HEK293 (cell line): ENCODE data around the gene CABCOCO1.

ENCODE experiments used
- CTCF ChIA-PET: fragments of 350-600 bp; formaldehyde crosslinking; extraction: SDS; loops from one replicate; lab custom pipeline; 2021; ENCODE audit warnings: antibody characterized with exemption; lab: Yijun Ruan, JAX
- POLR2A ChIA-PET: fragments of 300-600 bp; formaldehyde crosslinking; extraction: SDS; loops from one replicate; lab custom pipeline; 2020; ENCODE audit warnings: antibody characterized with exemption, inconsistent platforms; lab: Yijun Ruan, JAX
- H3K27ac ChIP-seq: fragments of 200-500 bp; sonication (Bioruptor generic); 2 replicates; pipeline ENCODE4 v1.5.1; 2014; ENCODE audit warnings: low read depth, low read length, control low read depth, inconsistent platforms; ENCODE audit errors: extremely low read depth
- H3K36me3 ChIP-seq, 2 experiments: fragments of 200-500 bp in 1 of 2; sonication (Bioruptor generic) in 1 of 2; 1 replicate in 1 of 2; 2 replicates in 1 of 2; pipeline ENCODE4 v1.5.1; 2014 to 2017; ENCODE audit warnings: inconsistent platforms in 2 of 2, low read length in 2 of 2; ENCODE audit not compliant: control insufficient read depth in 2 of 2, insufficient read depth in 1 of 2
- H3K4me1 ChIP-seq: fragments of 200-500 bp; sonication (Bioruptor generic); 2 replicates; pipeline ENCODE4 v1.5.1; 2014; ENCODE audit warnings: mild to moderate bottlenecking, low read length, inconsistent platforms; ENCODE audit not compliant: control insufficient read depth, insufficient read depth
- H3K4me3 ChIP-seq: 2 replicates; pipeline ENCODE4 v1.5.1; 2011; ENCODE audit warnings: low read depth, mild to moderate bottlenecking, control low read depth, low read length, moderate library complexity
- H3K9me3 ChIP-seq: fragments of 200-500 bp; sonication (Bioruptor generic); 2 replicates; pipeline ENCODE4 v1.5.1; 2014; ENCODE audit warnings: low read depth, low read length, inconsistent platforms; ENCODE audit not compliant: control insufficient read depth, insufficient read depth
- GLIS1 ChIP-seq: fragments of 450-650 bp; formaldehyde crosslinking; IDR thresholded peaks from 2 replicates; pipeline ENCODE4 v1.5.1; 2016; ENCODE audit warnings: missing biosample characterization, missing genetic modification characterization
- HOXD13 ChIP-seq: sonication (generic); formaldehyde crosslinking; IDR thresholded peaks from 2 replicates; pipeline ENCODE4 v1.8.0; 2022; ENCODE audit warnings: missing genetic modification reagents, borderline replicate concordance
- RBAK ChIP-seq: fragments of 450-650 bp; formaldehyde crosslinking; IDR thresholded peaks from 2 replicates; pipeline ENCODE4 v1.5.1; 2016; ENCODE audit warnings: missing biosample characterization, missing genetic modification characterization
- YY2 ChIP-seq: fragments of 450-650 bp; formaldehyde crosslinking; IDR thresholded peaks from 2 replicates; pipeline ENCODE4 v1.5.1; 2016; ENCODE audit warnings: missing biosample characterization, missing genetic modification characterization
- ZEB2 ChIP-seq: fragments of 450-650 bp; formaldehyde crosslinking; IDR thresholded peaks from 2 replicates; pipeline ENCODE4 v1.5.1; 2016; ENCODE audit warnings: missing biosample characterization, missing genetic modification characterization
- ZFP3 ChIP-seq: fragments of 450-650 bp; formaldehyde crosslinking; IDR thresholded peaks from 2 replicates; pipeline ENCODE4 v1.5.1; 2016; ENCODE audit warnings: low read depth, missing biosample characterization, missing genetic modification characterization
- ZNF157 ChIP-seq: fragments of 450-650 bp; formaldehyde crosslinking; IDR thresholded peaks from 2 replicates; pipeline ENCODE4 v1.5.1; 2016; ENCODE audit warnings: missing biosample characterization, missing genetic modification characterization
- ZNF223 ChIP-seq: fragments of 450-650 bp; formaldehyde crosslinking; IDR thresholded peaks from 2 replicates; pipeline ENCODE4 v1.5.1; 2016; ENCODE audit warnings: missing biosample characterization, missing genetic modification characterization
- ZNF302 ChIP-seq: fragments of 450-650 bp; formaldehyde crosslinking; IDR thresholded peaks from 2 replicates; pipeline ENCODE4 v1.5.1; 2016; ENCODE audit warnings: missing biosample characterization, missing genetic modification characterization, low read depth
- ZNF311 ChIP-seq: fragments of 450-650 bp; formaldehyde crosslinking; IDR thresholded peaks from 2 replicates; pipeline ENCODE4 v1.5.1; 2017; ENCODE audit warnings: missing biosample characterization, missing genetic modification characterization, borderline replicate concordance
- ZNF473 ChIP-seq: fragments of 450-650 bp; formaldehyde crosslinking; IDR thresholded peaks from 2 replicates; pipeline ENCODE4 v1.5.1; 2017; ENCODE audit warnings: missing biosample characterization, missing genetic modification characterization
- ZNF571 ChIP-seq: fragments of 450-650 bp; formaldehyde crosslinking; IDR thresholded peaks from 2 replicates; pipeline ENCODE4 v1.5.0; 2017; ENCODE audit warnings: missing biosample characterization, missing genetic modification characterization
- ZNF596 ChIP-seq: fragments of 450-650 bp; IDR thresholded peaks from 2 replicates; pipeline ENCODE4 v1.5.0; 2018; ENCODE audit warnings: missing biosample characterization, mild to moderate bottlenecking, missing genetic modification characterization, moderate library complexity
- ZNF610 ChIP-seq: fragments of 450-650 bp; formaldehyde crosslinking; IDR thresholded peaks from 2 replicates; pipeline ENCODE4 v1.5.1; 2016; ENCODE audit warnings: missing biosample characterization, missing genetic modification characterization, borderline replicate concordance
- ZNF660 ChIP-seq: fragments of 450-650 bp; IDR thresholded peaks from 2 replicates; pipeline ENCODE4 v1.5.1; 2018; ENCODE audit warnings: missing biosample characterization, mild to moderate bottlenecking, missing genetic modification characterization
- ZNF707 ChIP-seq: fragments of 450-650 bp; formaldehyde crosslinking; IDR thresholded peaks from 2 replicates; pipeline ENCODE4 v1.5.1; 2016; ENCODE audit warnings: missing biosample characterization, missing genetic modification characterization
- ZXDB ChIP-seq: fragments of 450-650 bp; formaldehyde crosslinking; IDR thresholded peaks from 2 replicates; pipeline ENCODE4 v1.5.1; 2016; ENCODE audit warnings: missing biosample characterization, missing genetic modification characterization
- TF ChIP-seq, protein P1 (sequence below): fragments of 450-650 bp; formaldehyde crosslinking; IDR thresholded peaks from 2 replicates; pipeline ENCODE4 v1.5.1; 2016; ENCODE audit warnings: missing biosample characterization, missing genetic modification characterization, low read depth
- TF ChIP-seq, protein P2 (sequence below): fragments of 450-650 bp; formaldehyde crosslinking; IDR thresholded peaks from 2 replicates; pipeline ENCODE4 v1.5.1; 2016; ENCODE audit warnings: missing biosample characterization, missing genetic modification characterization
- TF ChIP-seq, protein P3 (sequence below): fragments of 450-650 bp; formaldehyde crosslinking; IDR thresholded peaks from 2 replicates; pipeline ENCODE4 v1.5.1; 2017; ENCODE audit warnings: missing biosample characterization, missing genetic modification characterization
- TF ChIP-seq, protein P4 (sequence below): fragments of 450-650 bp; formaldehyde crosslinking; IDR thresholded peaks from 2 replicates; pipeline ENCODE4 v1.5.1; 2016; ENCODE audit warnings: missing biosample characterization, missing genetic modification characterization
- TF ChIP-seq, protein P5 (sequence below): fragments of 450-650 bp; formaldehyde crosslinking; IDR thresholded peaks from 2 replicates; pipeline ENCODE4 v1.5.1; 2016; ENCODE audit warnings: missing biosample characterization, missing genetic modification characterization
- TF ChIP-seq, protein P6 (sequence below): IDR thresholded peaks from 2 replicates; pipeline ENCODE4 v1.6.1; 2011; ENCODE audit warnings: mild to moderate bottlenecking, low read depth, low read length, borderline replicate concordance
- TF ChIP-seq, protein P7 (sequence below): sonication (generic); formaldehyde crosslinking; IDR thresholded peaks from 2 replicates; pipeline ENCODE4 v1.8.1; 2022; ENCODE audit warnings: mild to moderate bottlenecking, moderate library complexity, missing genetic modification reagents

CABCOCO1 gene

DNA sequence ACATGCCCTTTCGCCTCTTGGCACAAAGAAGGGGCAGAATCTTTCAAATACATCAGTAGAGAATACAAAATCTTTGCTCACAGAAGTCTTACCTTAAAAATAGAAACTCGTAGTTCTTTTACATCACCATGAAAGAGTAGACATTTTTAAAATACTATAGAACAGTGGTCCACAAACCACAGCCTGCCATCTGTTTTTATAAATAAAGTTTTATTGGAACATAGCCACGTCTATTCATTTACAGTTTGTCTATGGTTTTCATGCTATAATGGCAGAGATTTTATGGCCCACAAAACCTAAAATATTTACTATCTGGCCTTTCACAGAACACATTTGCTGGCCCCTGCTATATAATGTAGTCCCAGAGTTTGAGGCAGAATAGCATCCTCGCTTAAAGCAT is 46.1 kb upstream of the CABCOCO1 start:
- H3K27ac ChIP-seq, result no peak overlapping the region
- TF ChIP-seq ZEB2 (tag by site-specific recombination) (no peak), ZXDB (tag by site-specific recombination) (no peak), ZNF311 (no peak), ZNF707 (tag by site-specific recombination) (no peak), YY2 (no peak), ZNF223 (tag by site-specific recombination) (no peak), HOXD13 (no peak), ZNF571 (tag by site-specific recombination) (no peak), ZNF473 (tag by site-specific recombination) (no peak), RBAK (tag by site-specific recombination) (no peak)
- TF ChIP-seq, protein P1, sequence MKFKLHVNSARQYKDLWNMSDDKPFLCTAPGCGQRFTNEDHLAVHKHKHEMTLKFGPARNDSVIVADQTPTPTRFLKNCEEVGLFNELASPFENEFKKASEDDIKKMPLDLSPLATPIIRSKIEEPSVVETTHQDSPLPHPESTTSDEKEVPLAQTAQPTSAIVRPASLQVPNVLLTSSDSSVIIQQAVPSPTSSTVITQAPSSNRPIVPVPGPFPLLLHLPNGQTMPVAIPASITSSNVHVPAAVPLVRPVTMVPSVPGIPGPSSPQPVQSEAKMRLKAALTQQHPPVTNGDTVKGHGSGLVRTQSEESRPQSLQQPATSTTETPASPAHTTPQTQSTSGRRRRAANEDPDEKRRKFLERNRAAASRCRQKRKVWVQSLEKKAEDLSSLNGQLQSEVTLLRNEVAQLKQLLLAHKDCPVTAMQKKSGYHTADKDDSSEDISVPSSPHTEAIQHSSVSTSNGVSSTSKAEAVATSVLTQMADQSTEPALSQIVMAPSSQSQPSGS (tag by site-specific recombination), result no peak
- TF ChIP-seq, protein P2, sequence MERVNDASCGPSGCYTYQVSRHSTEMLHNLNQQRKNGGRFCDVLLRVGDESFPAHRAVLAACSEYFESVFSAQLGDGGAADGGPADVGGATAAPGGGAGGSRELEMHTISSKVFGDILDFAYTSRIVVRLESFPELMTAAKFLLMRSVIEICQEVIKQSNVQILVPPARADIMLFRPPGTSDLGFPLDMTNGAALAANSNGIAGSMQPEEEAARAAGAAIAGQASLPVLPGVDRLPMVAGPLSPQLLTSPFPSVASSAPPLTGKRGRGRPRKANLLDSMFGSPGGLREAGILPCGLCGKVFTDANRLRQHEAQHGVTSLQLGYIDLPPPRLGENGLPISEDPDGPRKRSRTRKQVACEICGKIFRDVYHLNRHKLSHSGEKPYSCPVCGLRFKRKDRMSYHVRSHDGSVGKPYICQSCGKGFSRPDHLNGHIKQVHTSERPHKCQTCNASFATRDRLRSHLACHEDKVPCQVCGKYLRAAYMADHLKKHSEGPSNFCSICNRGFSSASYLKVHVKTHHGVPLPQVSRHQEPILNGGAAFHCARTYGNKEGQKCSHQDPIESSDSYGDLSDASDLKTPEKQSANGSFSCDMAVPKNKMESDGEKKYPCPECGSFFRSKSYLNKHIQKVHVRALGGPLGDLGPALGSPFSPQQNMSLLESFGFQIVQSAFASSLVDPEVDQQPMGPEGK (tag by site-specific recombination), result no peak
- TF ChIP-seq, protein P3, sequence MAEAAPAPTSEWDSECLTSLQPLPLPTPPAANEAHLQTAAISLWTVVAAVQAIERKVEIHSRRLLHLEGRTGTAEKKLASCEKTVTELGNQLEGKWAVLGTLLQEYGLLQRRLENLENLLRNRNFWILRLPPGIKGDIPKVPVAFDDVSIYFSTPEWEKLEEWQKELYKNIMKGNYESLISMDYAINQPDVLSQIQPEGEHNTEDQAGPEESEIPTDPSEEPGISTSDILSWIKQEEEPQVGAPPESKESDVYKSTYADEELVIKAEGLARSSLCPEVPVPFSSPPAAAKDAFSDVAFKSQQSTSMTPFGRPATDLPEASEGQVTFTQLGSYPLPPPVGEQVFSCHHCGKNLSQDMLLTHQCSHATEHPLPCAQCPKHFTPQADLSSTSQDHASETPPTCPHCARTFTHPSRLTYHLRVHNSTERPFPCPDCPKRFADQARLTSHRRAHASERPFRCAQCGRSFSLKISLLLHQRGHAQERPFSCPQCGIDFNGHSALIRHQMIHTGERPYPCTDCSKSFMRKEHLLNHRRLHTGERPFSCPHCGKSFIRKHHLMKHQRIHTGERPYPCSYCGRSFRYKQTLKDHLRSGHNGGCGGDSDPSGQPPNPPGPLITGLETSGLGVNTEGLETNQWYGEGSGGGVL (tag by site-specific recombination), result no peak
- TF ChIP-seq, protein P4, sequence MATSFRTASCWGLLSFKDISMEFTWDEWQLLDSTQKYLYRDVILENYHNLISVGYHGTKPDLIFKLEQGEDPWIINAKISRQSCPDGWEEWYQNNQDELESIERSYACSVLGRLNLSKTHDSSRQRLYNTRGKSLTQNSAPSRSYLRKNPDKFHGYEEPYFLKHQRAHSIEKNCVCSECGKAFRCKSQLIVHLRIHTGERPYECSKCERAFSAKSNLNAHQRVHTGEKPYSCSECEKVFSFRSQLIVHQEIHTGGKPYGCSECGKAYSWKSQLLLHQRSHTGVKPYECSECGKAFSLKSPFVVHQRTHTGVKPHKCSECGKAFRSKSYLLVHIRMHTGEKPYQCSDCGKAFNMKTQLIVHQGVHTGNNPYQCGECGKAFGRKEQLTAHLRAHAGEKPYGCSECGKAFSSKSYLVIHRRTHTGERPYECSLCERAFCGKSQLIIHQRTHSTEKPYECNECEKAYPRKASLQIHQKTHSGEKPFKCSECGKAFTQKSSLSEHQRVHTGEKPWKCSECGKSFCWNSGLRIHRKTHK (tag by site-specific recombination), result no peak
- TF ChIP-seq, protein P5, sequence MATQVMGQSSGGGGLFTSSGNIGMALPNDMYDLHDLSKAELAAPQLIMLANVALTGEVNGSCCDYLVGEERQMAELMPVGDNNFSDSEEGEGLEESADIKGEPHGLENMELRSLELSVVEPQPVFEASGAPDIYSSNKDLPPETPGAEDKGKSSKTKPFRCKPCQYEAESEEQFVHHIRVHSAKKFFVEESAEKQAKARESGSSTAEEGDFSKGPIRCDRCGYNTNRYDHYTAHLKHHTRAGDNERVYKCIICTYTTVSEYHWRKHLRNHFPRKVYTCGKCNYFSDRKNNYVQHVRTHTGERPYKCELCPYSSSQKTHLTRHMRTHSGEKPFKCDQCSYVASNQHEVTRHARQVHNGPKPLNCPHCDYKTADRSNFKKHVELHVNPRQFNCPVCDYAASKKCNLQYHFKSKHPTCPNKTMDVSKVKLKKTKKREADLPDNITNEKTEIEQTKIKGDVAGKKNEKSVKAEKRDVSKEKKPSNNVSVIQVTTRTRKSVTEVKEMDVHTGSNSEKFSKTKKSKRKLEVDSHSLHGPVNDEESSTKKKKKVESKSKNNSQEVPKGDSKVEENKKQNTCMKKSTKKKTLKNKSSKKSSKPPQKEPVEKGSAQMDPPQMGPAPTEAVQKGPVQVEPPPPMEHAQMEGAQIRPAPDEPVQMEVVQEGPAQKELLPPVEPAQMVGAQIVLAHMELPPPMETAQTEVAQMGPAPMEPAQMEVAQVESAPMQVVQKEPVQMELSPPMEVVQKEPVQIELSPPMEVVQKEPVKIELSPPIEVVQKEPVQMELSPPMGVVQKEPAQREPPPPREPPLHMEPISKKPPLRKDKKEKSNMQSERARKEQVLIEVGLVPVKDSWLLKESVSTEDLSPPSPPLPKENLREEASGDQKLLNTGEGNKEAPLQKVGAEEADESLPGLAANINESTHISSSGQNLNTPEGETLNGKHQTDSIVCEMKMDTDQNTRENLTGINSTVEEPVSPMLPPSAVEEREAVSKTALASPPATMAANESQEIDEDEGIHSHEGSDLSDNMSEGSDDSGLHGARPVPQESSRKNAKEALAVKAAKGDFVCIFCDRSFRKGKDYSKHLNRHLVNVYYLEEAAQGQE (tag by site-specific recombination), result no peak
- H3K4me3 ChIP-seq, result no peak overlapping the region
- peaks cover 17% of the 10 kb centered on the region for H3K4me1 ChIP-seq
- CTCF ChIA-PET, result no interaction called here
- no peaks in the 10 kb centered on the region for H3K9me3 ChIP-seq
- H3K36me3 ChIP-seq, result no peaks in the 10 kb centered on the region
- POLR2A ChIA-PET, result no interaction called here

DNA sequence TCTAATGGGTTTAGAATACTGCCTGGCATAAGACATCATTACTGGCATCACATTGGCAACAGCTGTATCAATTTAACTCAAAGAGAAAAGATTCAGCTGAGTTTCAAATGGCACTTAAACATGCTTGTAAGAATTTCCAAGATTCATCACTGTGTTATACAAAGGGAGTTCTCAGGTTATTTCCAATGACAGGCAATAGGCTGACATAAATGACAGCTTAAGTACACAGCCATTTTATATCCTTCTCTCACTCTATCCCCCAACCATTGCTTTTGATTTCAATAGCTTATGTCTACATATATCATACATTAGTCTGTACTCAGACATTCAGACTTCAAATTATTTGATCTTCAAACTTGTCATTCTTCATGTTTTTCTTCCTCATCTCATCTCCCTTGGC is 45.5 kb upstream of the CABCOCO1 start:
- CTCF ChIA-PET, result interaction anchor here (2.2 kb wide), 1 partner anchor 10 kb away, joined by 8 read pairs; no protein-coding TSS in a partner anchor
- POLR2A ChIA-PET, result no interaction called here
- no peaks in the 10 kb centered on the region for H3K9me3 ChIP-seq
- no peak overlapping the region for H3K4me3 ChIP-seq
- no peaks in the 10 kb centered on the region for H3K36me3 ChIP-seq
- H3K4me1 ChIP-seq, result peaks cover 14% of the 10 kb centered on the region
- no peak overlapping the region for H3K27ac ChIP-seq
- TF ChIP-seq, protein P6, sequence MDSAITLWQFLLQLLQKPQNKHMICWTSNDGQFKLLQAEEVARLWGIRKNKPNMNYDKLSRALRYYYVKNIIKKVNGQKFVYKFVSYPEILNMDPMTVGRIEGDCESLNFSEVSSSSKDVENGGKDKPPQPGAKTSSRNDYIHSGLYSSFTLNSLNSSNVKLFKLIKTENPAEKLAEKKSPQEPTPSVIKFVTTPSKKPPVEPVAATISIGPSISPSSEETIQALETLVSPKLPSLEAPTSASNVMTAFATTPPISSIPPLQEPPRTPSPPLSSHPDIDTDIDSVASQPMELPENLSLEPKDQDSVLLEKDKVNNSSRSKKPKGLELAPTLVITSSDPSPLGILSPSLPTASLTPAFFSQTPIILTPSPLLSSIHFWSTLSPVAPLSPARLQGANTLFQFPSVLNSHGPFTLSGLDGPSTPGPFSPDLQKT, result no peak
- TF ChIP-seq ZNF610 (tag by site-specific recombination) (no peak), GLIS1 (tag by site-specific recombination) (no peak), ZNF302 (tag by site-specific recombination) (no peak), ZNF596 (tag by site-specific recombination) (no peak), ZNF157 (no peak), ZNF660 (tag by site-specific recombination) (no peak), ZFP3 (tag by site-specific recombination) (no peak)
- TF ChIP-seq, protein P7, sequence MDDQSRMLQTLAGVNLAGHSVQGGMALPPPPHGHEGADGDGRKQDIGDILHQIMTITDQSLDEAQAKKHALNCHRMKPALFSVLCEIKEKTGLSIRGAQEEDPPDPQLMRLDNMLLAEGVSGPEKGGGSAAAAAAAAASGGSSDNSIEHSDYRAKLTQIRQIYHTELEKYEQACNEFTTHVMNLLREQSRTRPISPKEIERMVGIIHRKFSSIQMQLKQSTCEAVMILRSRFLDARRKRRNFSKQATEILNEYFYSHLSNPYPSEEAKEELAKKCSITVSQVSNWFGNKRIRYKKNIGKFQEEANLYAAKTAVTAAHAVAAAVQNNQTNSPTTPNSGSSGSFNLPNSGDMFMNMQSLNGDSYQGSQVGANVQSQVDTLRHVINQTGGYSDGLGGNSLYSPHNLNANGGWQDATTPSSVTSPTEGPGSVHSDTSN (CRISPR knock-in tag), result no peak
